Epithelial cell of alveolus of lung (primary cell): ENCODE data around the gene SMIM3. TPM values are rescaled to one million over a fixed set of nuclear protein-coding genes. Genes with fewer than 3 reads are reported as not detected.

Experiments used
- total RNA-seq: library from RNA; depleted of rRNA; stranded (reverse); fragments of >200 nt; gene quantifications from 2 replicates; pipeline ENCODE4 v1.2.1, GENCODE V29; 2015

The SMIM3 gene, protein sequence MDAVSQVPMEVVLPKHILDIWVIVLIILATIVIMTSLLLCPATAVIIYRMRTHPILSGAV
- total RNA-seq = 63.6 and 95.3 TPM in 2 replicates

DNA sequence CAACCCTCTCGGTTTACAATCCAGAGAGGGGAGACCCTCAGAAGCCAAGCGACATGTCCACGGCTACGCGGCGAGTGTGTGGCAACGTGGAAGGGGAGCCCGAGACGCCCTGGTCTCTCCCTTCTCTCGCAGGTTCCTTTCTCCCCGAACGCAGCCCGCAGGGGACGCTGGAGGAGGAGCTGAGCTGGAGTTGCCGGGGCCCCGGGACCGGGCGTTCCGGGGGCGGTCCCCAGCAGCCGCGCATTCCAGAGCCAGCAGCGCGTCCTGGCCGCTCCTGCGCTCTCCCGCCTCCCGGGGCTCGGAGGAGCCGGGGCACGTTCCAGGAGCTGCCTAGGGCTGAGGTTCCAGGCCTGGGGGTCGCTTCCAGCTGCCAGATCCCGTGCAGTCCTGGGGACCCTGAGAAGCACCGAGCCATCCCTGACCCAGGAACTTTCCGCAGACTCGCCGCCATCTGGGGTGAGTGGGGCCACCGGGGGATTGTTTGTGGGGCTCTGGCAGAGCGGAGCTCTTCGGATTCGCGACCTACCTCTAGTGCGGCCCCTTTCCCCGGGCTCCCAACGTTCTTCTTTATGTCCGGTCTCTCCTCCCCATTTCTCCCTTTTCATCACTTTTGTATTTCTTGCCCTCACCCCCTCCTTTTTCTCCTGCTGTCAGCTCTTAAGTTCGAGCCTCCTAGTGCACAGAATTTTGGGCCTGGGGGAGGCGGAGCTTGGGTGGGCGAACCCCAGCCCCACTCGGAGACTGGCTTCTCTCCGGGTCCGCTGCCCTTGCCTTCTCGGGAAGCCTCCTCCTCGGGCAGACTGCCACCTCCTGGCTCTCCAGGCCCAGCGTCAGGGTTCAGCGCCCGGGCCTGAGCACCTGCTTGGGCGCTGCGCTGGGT, at the start of gene SMIM3:
SMIM3 (plus strand) TSS at position 241 of the 880 bp plus-strand sequence. CDS start 16,684 bp downstream, outside the sequence.

DNA sequence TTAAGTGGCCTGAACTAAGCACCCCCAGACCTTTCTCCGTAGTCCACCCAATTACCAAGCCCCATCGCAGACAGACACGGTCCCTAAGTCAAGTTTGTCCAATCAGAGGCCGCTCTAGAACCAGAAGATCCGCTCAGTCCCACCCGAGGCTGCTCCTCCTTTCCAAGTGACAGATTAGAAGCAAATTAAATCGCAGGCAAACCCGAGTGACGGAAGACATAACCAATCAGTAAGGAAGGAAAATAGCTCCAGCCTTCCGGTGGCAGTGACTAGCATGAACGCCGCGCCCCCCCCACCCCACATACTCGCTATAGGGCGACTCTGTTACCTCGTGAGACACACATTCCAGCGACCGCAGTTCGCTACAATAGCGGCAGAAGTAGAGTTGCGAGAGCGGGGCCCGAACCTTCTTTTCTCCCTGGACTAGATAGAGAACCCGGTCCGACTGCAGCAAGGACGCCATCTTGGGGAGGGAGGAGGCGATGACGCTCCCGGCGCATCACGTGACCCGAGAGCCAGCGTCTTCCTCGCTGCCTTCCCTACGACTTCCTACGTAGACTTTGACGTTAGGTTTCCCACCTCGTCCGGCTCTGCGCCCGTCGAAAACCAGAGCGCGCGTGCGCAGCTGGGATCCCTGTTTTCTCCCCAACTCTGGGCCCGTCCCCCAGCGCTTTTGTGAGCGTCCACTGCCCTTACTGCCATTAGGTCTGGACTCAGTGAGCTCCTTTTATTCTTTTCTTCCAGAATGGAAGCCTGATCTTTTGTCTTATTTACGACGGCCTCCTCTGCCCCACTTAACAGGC, 19.8 kb upstream of the SMIM3 start, which contains the start of gene DCTN4:
DCTN4 (minus strand) TSS at position 487 of the 803 bp plus-strand sequence; CDS start at position 463, 24 bp downstream.

DNA sequence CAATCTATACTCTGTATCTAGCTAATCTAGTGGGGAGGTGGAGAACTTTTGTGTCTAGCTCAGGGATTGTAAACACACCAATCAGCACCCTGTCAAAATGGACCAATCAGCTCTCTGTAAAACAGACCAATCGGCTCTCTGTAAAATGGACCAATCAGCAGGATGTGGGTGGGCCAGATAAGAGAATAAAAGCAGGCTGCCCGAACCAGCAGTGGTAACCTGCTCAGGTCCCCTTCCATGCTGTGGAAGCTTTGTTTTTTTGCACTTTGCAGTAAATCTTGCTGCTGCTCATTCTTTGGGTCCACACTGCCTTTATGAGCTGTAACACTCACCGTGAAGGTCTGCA, 67.7 kb downstream of the SMIM3 start, which contains the start of gene IRGM:
IRGM (plus strand) TSS at position 214 of the 346 bp plus-strand sequence. CDS start 1,603 bp downstream, outside the sequence.

Other genes starting within 250 kb of the SMIM3 start
- 14.1 and 15.3 TPM in 2 replicates for gene SYNPO, start 138.1 kb upstream of the SMIM3 start, total RNA-seq
- gene MYOZ3, start 117.5 kb upstream of the SMIM3 start, total RNA-seq = 0.26 and 0.40 TPM in 2 replicates
- 33.2 and 38.2 TPM in 2 replicates for gene RBM22, start 77.7 kb upstream of the SMIM3 start, total RNA-seq
- gene DCTN4, start 19.7 kb upstream of the SMIM3 start, total RNA-seq = 46.2 and 76.3 TPM in 2 replicates
- 13.3 TPM in 1 of 2 replicates, not detected in the other for gene IRGM, start 67.8 kb downstream of the SMIM3 start, total RNA-seq
- gene ZNF300, start 126.2 kb downstream of the SMIM3 start, total RNA-seq = 3.6 and 6.6 TPM in 2 replicates
- gene GPX3, start 241.8 kb downstream of the SMIM3 start, total RNA-seq = 5.7 and 35.0 TPM in 2 replicates